ENCODE data around the gene SIAH2.
A peak's percentile ranks its signal among the peaks of the same experiment; 100 is the strongest.

Gene SIAH2

GRCh38 chr3:150733373-150733935, 29.5 kb downstream of the SIAH2 start:
- no peak for DNase-seq

- no peak for DNase-seq
Measured at GRCh38 chr3:150729682-150730360, 33.1 kb downstream of the SIAH2 start.

DNA sequence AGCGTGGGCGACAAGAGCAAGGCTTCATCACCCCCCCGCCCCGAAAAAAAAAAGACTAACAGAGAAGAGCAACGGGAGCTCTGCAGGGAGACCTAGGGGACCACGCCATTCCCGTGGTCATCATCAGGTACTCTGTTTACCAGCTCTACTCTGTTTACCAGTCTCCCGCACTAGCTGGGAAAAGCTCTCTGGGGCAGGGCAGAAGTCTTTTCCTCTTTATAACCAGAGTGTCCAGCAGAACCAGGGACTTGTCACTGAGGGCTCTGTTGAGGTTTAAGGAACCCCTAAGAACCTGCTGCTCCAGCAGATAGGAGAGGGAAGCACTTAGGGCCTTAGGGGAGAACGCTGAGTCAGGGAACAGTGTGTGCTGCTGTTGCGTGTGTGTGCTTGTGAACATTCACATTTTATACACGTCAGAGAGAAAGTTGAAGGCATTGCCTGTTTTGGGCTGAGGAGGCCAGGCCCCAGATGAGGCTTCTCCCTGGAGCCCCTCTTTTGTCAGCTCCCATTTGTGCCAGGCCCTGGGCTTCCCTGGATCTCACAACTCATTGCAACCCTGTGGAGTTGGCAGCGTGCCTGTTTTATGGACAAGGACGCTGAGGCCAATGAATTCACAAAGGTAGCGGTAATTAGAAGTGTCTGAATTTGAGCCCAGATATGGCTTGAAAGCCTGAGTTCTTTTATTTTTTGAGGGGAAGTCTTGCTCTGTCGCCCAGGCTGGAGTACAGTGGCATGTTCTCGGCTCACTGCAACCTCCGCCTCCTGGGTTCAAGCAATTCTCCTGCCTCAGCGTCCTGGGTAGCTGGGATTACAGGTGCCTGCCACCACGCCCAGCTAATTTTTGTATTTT, 35.1 kb downstream of the SIAH2 start:
- no peak for DNase-seq

DNA sequence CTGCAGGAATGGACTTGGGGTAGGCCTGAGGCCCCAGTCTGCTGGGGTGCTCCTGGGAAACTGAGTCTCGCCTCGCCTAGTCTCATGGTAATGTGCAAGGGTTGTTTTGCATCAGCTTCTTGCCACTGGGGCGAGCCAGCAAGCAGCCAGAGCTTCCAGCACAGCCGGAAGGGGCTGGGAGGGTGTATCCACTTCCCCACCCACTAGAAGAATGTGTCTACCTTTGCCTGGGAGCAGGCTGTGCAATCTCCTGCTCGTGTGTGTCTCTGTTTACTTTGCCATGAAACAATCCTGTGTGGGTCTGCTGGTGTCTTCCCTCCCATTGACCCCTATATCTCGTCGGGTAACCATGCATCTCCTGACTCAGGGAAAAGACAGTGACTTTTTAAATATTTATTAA, 37.4 kb downstream of the SIAH2 start:
- DNase-seq: no peak

- DNase-seq: no peak
Measured at GRCh38 chr3:150723946-150724345, 39.0 kb downstream of the SIAH2 start.

GRCh38 chr3:150722267-150722666, 40.7 kb downstream of the SIAH2 start:
- no peak for DNase-seq

GRCh38 chr3:150721285-150722130, 41.5 kb downstream of the SIAH2 start:
- DNase-seq: peak; percentile 50 to 88

DNA sequence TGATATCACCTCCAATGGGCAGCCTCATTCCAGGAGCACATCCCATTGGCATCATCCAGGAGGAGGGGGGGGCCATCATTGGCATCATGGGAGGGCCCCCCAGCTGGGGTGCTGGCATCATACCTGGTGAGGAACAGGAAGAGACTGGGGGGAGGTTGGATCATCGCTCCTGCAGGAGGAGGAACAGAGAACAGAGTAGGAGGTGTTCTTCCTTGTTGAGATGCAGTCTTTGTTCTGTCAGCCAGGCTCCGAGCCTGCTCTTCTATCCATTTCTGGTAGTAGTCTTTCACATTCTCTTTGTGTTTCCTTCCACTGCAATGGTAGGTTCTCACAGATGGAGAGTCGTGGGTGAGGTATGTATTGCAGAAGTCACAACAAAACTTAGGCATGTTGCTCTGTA, 42.5 kb downstream of the SIAH2 start:
- DNase-seq: no peak

- DNase-seq: no peak
Measured at GRCh38 chr3:150710097-150710496, 52.9 kb downstream of the SIAH2 start.

GRCh38 chr3:150703756-150704344, 59.1 kb downstream of the SIAH2 start, which contains the start of gene ERICH6:
ERICH6 (minus strand) TSS chr3:150703920; CDS start chr3:150703898, 22 bp downstream.
- DNase-seq: peak; percentile 87 to 91

DNA sequence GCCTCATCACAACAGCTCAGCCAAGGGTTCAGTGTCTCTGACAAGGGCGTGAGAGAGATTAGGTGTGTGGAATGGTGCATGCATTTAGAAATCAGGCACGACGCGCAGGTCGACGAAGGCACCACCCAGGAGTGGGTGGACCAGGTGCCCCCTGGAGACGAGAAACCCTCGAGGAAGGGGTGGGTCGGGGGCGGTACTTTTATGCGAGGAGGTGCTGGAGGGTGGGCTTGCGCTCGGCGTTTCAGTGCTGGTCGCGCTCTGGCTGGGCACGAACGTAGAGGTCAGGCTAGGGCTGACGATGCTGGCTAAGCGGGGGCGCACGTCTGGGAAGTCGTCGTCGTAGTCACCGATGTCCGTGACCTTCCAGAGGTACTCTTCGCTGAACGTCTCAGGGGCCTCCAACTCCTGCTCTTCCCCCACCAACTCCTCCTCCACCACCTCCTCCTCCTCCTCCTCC, 59.6 kb downstream of the SIAH2 start:
- peak; percentile 6 to 8 for DNase-seq

- DNase-seq: peak; percentile 77 to 81
Measured at GRCh38 chr3:150699068-150699639, 63.8 kb downstream of the SIAH2 start.

- DNase-seq: no peak
Measured at GRCh38 chr3:150697646-150698045, 65.3 kb downstream of the SIAH2 start.

DNA sequence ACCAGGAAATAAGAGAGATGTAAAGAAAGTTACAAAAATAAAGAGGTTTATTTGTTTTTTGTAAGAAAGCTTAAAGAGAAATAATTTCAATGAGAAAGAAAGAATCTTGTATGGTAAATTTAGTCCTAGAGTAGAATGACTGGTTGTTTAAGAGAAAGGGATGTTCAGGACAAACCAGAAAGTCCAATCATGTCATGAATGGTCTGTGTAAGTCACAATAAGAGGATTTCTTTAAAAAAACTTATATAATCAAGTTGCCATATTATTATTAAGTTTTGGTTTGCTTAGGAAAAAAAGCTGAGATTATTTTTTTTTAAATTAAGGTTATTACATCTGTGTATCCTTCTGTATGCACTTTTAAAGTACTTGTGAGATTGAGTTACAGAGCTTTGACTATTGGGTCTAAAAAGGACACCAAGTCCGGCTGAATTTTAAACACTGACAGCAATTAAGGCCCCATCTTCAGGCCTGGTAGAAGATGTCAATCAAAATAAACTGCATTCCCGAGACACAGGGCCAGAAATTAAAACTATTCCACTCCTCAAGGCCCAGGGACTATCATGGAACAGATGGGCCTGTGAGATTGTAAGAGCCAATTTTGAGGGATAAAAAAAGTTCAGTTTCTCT, 71.4 kb downstream of the SIAH2 start:
- DNase-seq: no peak

All from inflammatory macrophage treated with lipopolysaccharide for 1 hour (primary cell).